Measurements from ENCODE around the gene ERICH6B.

ERICH6B gene

DNA sequence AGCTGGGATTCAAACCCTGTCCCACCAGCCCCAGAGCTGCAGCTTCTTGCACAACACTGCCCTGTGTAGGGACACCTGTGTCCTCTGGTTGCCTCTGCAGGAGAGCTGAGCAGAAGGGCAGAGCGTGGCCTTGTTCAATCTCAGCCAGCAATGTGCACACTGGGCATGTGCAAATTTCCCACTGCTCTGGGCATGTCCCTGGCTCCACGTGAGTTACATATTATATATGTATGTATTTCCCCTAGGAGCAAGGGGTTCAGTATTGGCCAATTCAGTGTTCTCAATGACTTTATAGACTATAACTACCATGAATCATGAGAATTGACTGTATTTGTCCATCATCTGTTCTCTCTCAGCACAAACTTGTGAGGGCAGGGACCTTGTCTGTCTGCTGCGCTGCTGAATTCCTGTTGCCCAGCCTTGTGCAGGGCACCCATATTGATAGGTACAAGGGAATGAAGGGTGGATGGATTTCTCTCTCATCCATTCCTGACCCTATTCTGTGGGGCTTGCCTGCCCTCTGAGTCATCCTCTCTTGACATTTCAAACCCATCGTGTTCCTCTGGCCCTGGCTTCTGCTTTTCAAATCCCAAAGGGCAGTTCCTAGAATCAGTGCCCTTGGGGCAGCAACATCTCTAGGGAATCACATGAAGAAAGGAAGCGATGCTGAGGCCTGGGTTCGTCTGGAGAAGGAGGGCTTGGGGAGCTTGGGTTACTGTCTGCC, 69.7 kb downstream of the ERICH6B start:
- ATAC-seq, result no peak
- TF ChIP-seq ARNTL (CRISPR knock-in tag; IDR thresholded peaks at IDR 0.05; ENCODE audit: borderline replicate concordance, low read depth) (no peak), ZC3H10 (CRISPR knock-in tag; IDR thresholded peaks at IDR 0.05) (no peak), ISL1 (CRISPR knock-in tag; IDR thresholded peaks at IDR 0.05) (no peak), CREB5 (CRISPR knock-in tag; IDR thresholded peaks at IDR 0.05; ENCODE audit: low read depth) (no peak), GLIS3 (CRISPR knock-in tag; IDR thresholded peaks at IDR 0.05) (no peak)

GRCh38 chr13:45544520-45544919, 71.0 kb downstream of the ERICH6B start:
- no peak for ATAC-seq

GRCh38 chr13:45542878-45543277, 72.7 kb downstream of the ERICH6B start:
- TF ChIP-seq SNAI2 (CRISPR knock-in tag; IDR thresholded peaks at IDR 0.05) (no peak), BACH2 (CRISPR knock-in tag; IDR thresholded peaks at IDR 0.05; ENCODE audit: borderline replicate concordance) (no peak), GLIS3 (CRISPR knock-in tag; IDR thresholded peaks at IDR 0.05) (no peak), POU6F1 (CRISPR knock-in tag; IDR thresholded peaks at IDR 0.05; ENCODE audit: borderline replicate concordance, low read depth) (no peak), CSDC2 (CRISPR knock-in tag; IDR thresholded peaks at IDR 0.05) (no peak), RARB (CRISPR knock-in tag; IDR thresholded peaks at IDR 0.05) (no peak), CREB5 (CRISPR knock-in tag; IDR thresholded peaks at IDR 0.05; ENCODE audit: low read depth) (no peak), ZNF8 (CRISPR knock-in tag; IDR thresholded peaks at IDR 0.05) (no peak), TCF4 (CRISPR knock-in tag; IDR thresholded peaks at IDR 0.05; ENCODE audit: borderline replicate concordance) (no peak), ZFP3 (CRISPR knock-in tag; IDR thresholded peaks at IDR 0.05) (no peak)
- ATAC-seq, result no peak

More at GRCh38 chr13:45544520-45544919, 71.0 kb downstream of the ERICH6B start:
- TF ChIP-seq ZNF70 (CRISPR knock-in tag; IDR thresholded peaks at IDR 0.05) (no peak), ISL1 (CRISPR knock-in tag; IDR thresholded peaks at IDR 0.05) (no peak), RARB (CRISPR knock-in tag; IDR thresholded peaks at IDR 0.05) (no peak), ZFP3 (CRISPR knock-in tag; IDR thresholded peaks at IDR 0.05) (no peak), PATZ1 (CRISPR knock-in tag; IDR thresholded peaks at IDR 0.05; ENCODE audit: borderline replicate concordance) (no peak), ZNF8 (CRISPR knock-in tag; IDR thresholded peaks at IDR 0.05) (no peak), ARNTL (CRISPR knock-in tag; IDR thresholded peaks at IDR 0.05; ENCODE audit: borderline replicate concordance, low read depth) (no peak), TCF4 (CRISPR knock-in tag; IDR thresholded peaks at IDR 0.05; ENCODE audit: borderline replicate concordance) (no peak), TOX (CRISPR knock-in tag; IDR thresholded peaks at IDR 0.05; ENCODE audit: borderline replicate concordance) (no peak), BACH2 (CRISPR knock-in tag; IDR thresholded peaks at IDR 0.05; ENCODE audit: borderline replicate concordance) (no peak), GLIS3 (CRISPR knock-in tag; IDR thresholded peaks at IDR 0.05) (no peak), ZNF565 (CRISPR knock-in tag; conservative IDR thresholded peaks at IDR 0.05; ENCODE audit: low read depth) (no peak), CSDC2 (CRISPR knock-in tag; IDR thresholded peaks at IDR 0.05) (no peak), ESRRG (CRISPR knock-in tag; IDR thresholded peaks at IDR 0.05) (no peak), OSR1 (CRISPR knock-in tag; IDR thresholded peaks at IDR 0.05) (no peak)
- TF ChIP-seq, protein P1, sequence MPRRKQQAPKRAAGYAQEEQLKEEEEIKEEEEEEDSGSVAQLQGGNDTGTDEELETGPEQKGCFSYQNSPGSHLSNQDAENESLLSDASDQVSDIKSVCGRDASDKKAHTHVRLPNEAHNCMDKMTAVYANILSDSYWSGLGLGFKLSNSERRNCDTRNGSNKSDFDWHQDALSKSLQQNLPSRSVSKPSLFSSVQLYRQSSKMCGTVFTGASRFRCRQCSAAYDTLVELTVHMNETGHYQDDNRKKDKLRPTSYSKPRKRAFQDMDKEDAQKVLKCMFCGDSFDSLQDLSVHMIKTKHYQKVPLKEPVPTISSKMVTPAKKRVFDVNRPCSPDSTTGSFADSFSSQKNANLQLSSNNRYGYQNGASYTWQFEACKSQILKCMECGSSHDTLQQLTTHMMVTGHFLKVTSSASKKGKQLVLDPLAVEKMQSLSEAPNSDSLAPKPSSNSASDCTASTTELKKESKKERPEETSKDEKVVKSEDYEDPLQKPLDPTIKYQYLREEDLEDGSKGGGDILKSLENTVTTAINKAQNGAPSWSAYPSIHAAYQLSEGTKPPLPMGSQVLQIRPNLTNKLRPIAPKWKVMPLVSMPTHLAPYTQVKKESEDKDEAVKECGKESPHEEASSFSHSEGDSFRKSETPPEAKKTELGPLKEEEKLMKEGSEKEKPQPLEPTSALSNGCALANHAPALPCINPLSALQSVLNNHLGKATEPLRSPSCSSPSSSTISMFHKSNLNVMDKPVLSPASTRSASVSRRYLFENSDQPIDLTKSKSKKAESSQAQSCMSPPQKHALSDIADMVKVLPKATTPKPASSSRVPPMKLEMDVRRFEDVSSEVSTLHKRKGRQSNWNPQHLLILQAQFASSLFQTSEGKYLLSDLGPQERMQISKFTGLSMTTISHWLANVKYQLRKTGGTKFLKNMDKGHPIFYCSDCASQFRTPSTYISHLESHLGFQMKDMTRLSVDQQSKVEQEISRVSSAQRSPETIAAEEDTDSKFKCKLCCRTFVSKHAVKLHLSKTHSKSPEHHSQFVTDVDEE (CRISPR knock-in tag; IDR thresholded peaks at IDR 0.05), result no peak

Data from SK-N-SH treated with all-trans-retinoic acid at 6 μM for 48 hours (cell line).